OCI-LY7 (cell line): ENCODE results near the gene SLC25A30. TPM values are rescaled to one million over a fixed set of nuclear protein-coding genes. Genes with fewer than 3 reads are reported as not detected.

Experiments
- BruUV-seq: library from RNA; stranded (reverse); fragments of 400-500 nt; replicated peaks from 2 replicates; lab custom pipeline; 2021; lab: Mats Ljungman, UMichigan
- CTCF ChIA-PET: fragments of 300-600 bp; sonication (Branson Sonifier 250); formaldehyde crosslinking; loops from one replicate; lab custom pipeline; 2022; ENCODE audit warnings: antibody characterized with exemption; ENCODE audit not compliant: unreplicated experiment; lab: Charles Lee
- POLR2A ChIA-PET: fragments of 300-600 bp; sonication (Branson Sonifier 250); formaldehyde crosslinking; loops from one replicate; lab custom pipeline; 2022; ENCODE audit warnings: antibody characterized with exemption; lab: Charles Lee
- DNase-seq: peaks from one replicate; pipeline ENCODE4 v3.0.0-alpha.2; 2015; ENCODE audit warnings: low spot score
- H2AFZ ChIP-seq: fragments of 200-600 bp; sonication (generic), shearing (Covaris generic); 2 replicates; pipeline ENCODE4 v1.6.1; 2014; ENCODE audit warnings: mild to moderate bottlenecking, antibody characterized with exemption, low read length, moderate library complexity
- H3K27ac ChIP-seq: fragments of 200-600 bp; sonication (generic); 2 replicates; pipeline ENCODE4 v1.5.1; 2014; ENCODE audit warnings: mixed run types, low read depth, mild to moderate bottlenecking, moderate library complexity, low read length, inconsistent platforms; ENCODE audit not compliant: poor library complexity, severe bottlenecking
- H3K36me3 ChIP-seq: fragments of 200-600 bp; sonication (generic); 2 replicates; pipeline ENCODE4 v1.6.1; 2014; ENCODE audit warnings: mild to moderate bottlenecking, antibody characterized with exemption, low read length, moderate library complexity, mixed read lengths; ENCODE audit not compliant: insufficient read depth
- H3K4me1 ChIP-seq: fragments of 200-600 bp; sonication (generic); 2 replicates; pipeline ENCODE4 v1.5.1; 2014; ENCODE audit warnings: mild to moderate bottlenecking, low read length; ENCODE audit not compliant: insufficient read depth, poor library complexity, severe bottlenecking
- H3K4me2 ChIP-seq: fragments of 200-600 bp; sonication (generic); 2 replicates; pipeline ENCODE4 v1.6.1; 2014; ENCODE audit warnings: mild to moderate bottlenecking, low read length
- H3K4me3 ChIP-seq: fragments of 200-600 bp; sonication (generic); 2 replicates; pipeline ENCODE4 v1.5.1; 2014; ENCODE audit warnings: mild to moderate bottlenecking, low read depth, low read length; ENCODE audit not compliant: poor library complexity, severe bottlenecking
- H3K79me2 ChIP-seq: fragments of 200-600 bp; sonication (generic); 2 replicates; pipeline ENCODE4 v1.6.1; 2016; ENCODE audit warnings: low read depth, mild to moderate bottlenecking, low read length, moderate library complexity, mixed read lengths; ENCODE audit not compliant: insufficient read depth
- H3K9me2 ChIP-seq: fragments of 200-600 bp; sonication (generic); 2 replicates; pipeline ENCODE4 v1.6.1; 2016; ENCODE audit warnings: mild to moderate bottlenecking, low read length, mixed read lengths; ENCODE audit not compliant: insufficient read depth
- H3K9me3 ChIP-seq: fragments of 200-600 bp; sonication (generic); 2 replicates; pipeline ENCODE4 v1.6.1; 2014; ENCODE audit warnings: mild to moderate bottlenecking, mixed run types, low read length, mixed read lengths
- H4K20me1 ChIP-seq: fragments of 200-600 bp; sonication (generic); 2 replicates; pipeline ENCODE4 v1.6.1; 2014; ENCODE audit warnings: mild to moderate bottlenecking, antibody characterized with exemption, low read length, moderate library complexity, mixed read lengths; ENCODE audit not compliant: insufficient read depth
- CTCF ChIP-seq: fragments of 200-600 bp; sonication (generic); conservative IDR thresholded peaks from 2 replicates; pipeline ENCODE4 v1.5.1; 2014; ENCODE audit warnings: mild to moderate bottlenecking, antibody characterized with exemption, low read length, moderate library complexity, mixed read lengths
- EZH2phosphoT487 ChIP-seq: fragments of 200-600 bp; sonication (generic); IDR thresholded peaks from 2 replicates; pipeline ENCODE4 v1.6.1; 2018; ENCODE audit warnings: low read depth, borderline replicate concordance, mild to moderate bottlenecking, mixed run types, antibody characterized with exemption, low read length, moderate library complexity, mixed read lengths
- intact Hi-C: fragments of 100-400 bp; cut with micrococcal nuclease; formaldehyde crosslinking; loops from one replicate; pipeline ENCODE4 v1.10.0; 2022; ENCODE audit not compliant: unreplicated experiment
- total RNA-seq, 2 experiments: library from RNA; depleted of rRNA in 1 of 2; stranded (reverse); fragments of >200 nt in 1 of 2; shearing (Covaris generic) in 1 of 2; gene quantifications; 2 replicates each; pipeline ENCODE4 v1.2.3, GENCODE V29; 2014 to 2022

SLC25A30 gene
- total RNA-seq, 2 experiments from 2014 or later, result 0.78 to 1.5 TPM

DNA sequence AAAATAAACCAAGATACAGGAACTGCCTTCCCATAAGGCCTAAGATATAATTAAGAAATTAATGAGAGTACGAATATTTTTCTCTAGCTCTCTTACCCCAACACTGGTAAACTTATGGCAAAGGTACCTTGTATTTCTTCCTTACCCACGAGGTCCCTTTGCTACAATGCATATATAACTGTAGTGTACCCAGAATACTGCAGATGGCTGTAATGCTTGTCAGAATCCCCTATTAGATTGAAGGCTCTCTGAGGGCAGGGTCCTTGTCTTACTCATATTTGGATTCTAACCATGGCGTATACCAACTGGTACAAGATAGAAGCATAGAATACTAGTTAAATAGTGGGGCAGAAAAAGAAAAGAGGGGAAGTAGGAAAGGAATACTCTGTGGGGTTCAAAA is 15.1 kb downstream of the SLC25A30 start:
- Histone ChIP-seq H3K4me1 (no peaks in the 10 kb centered on the region), H3K4me2 (no peak overlapping the region), H4K20me1 (no peaks in the 10 kb centered on the region), H3K9me3 (no peaks in the 10 kb centered on the region), H2AFZ (no peak overlapping the region), H3K36me3 (no peaks in the 10 kb centered on the region), H3K4me3 (no peak overlapping the region), H3K27ac (no peak overlapping the region), H3K9me2 (no peaks in the 10 kb centered on the region), H3K79me2 (no peaks in the 10 kb centered on the region)
- intact Hi-C loops, result no loop called here
- no peak for DNase-seq
- CTCF ChIA-PET, result no interaction called here
- no TSS peak for BruUV-seq
- POLR2A ChIA-PET, result no interaction called here
- TF ChIP-seq EZH2phosphoT487, result no peak
- no peak for TF ChIP-seq CTCF

DNA sequence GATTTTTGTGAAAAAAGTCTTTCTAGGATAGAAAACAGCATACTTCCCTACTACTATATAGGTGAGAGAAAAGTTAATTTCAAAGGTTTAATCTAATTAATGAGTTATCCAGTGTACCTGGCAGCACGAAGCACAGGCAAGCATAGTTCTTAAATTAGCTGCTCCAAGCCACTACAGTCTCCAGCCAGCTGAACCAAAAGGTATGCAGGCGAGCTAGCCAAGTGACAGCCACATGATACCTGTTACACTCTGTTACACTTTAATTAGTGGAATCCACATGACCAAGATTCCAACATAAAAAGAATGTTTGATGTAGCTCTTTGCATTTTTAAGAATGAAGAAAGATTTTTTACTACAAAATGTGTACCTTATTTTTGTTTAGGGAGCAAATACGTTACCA is 15.5 kb downstream of the SLC25A30 start:
- Histone ChIP-seq H3K27ac (no peak overlapping the region), H3K9me2 (no peaks in the 10 kb centered on the region), H4K20me1 (no peaks in the 10 kb centered on the region), H3K36me3 (no peaks in the 10 kb centered on the region), H3K4me2 (no peak overlapping the region), H3K79me2 (no peaks in the 10 kb centered on the region), H2AFZ (no peak overlapping the region), H3K9me3 (no peaks in the 10 kb centered on the region), H3K4me1 (no peaks in the 10 kb centered on the region), H3K4me3 (no peak overlapping the region)
- no TSS peak for BruUV-seq
- CTCF ChIA-PET, result no interaction called here
- TF ChIP-seq CTCF, result no peak
- no peak for TF ChIP-seq EZH2phosphoT487
- intact Hi-C loops, result no loop called here
- no peak for DNase-seq
- POLR2A ChIA-PET, result no interaction called here

DNA sequence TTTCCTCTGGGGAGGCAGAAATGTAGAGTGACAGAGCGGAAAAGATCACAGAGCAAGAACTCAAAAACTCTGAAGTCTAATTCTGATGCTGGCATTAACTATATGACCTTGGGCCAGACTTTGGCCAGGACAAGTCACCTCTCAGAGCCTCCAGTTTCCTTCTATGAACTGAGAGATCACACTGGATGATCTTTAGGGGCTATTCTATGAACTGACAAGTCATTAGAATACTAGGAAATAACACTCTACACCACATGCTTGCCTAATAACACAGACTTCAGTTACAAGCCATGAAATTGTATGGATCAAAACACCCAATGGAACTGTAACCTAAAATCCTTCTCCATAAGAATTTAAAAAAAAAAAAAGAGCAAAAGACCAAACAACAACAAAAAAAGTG is 16.9 kb downstream of the SLC25A30 start:
- TF ChIP-seq CTCF (no peak), EZH2phosphoT487 (no peak)
- intact Hi-C loops, result no loop called here
- ChIA-PET CTCF (no interaction called here), POLR2A (no interaction called here)
- H3K9me3 ChIP-seq, result no peaks in the 10 kb centered on the region
- no peak overlapping the region for H2AFZ ChIP-seq
- H3K9me2 ChIP-seq, result no peaks in the 10 kb centered on the region
- no peak overlapping the region for H3K4me2 ChIP-seq
- no peaks in the 10 kb centered on the region for H4K20me1 ChIP-seq
- H3K27ac ChIP-seq, result no peak overlapping the region
- no peak for DNase-seq
- H3K4me3 ChIP-seq, result no peak overlapping the region
- no peaks in the 10 kb centered on the region for H3K79me2 ChIP-seq
- no TSS peak for BruUV-seq
- no peaks in the 10 kb centered on the region for H3K36me3 ChIP-seq
- no peaks in the 10 kb centered on the region for H3K4me1 ChIP-seq
